ENCODE results near the gene ASGR1. TPM values are rescaled to one million over a fixed set of nuclear protein-coding genes. Genes with fewer than 3 reads are reported as not detected.
"Not testable (repeated sequence)": the region's sequence is repeated elsewhere in the genome, so short reads cannot be mapped to it uniquely, and the experiment has no call there.

The ASGR1 gene
- total and polyA plus RNA-seq, 10 donors = 1.3 to 10.2 (median 3.8) TPM

- Histone ChIP-seq H3K9me3 (no peaks in the 10 kb centered on the region), H3K27me3 (replicated peaks in 1 of 7) (no peaks in the 10 kb centered on the region), H3K4me3 (no peak overlapping the region), H3K36me3 (no peaks in the 10 kb centered on the region), H3K27ac (no peak overlapping the region), H3K4me1 (peaks cover 15 to 36% (median 29%) of the 10 kb centered on the region in 6 donors)
- 78 to 94% (median 87%) methylated on average over 5 of the region's 5 CpGs for WGBS, 5 donors
- TF ChIP-seq POLR2A (IDR thresholded peaks at IDR 0.05) (no peak), CTCF (IDR thresholded peaks at IDR 0.05 in 8 of 11, conservative IDR thresholded peaks at IDR 0.05 in 3 of 11) (no peak), POLR2AphosphoS5 (IDR thresholded peaks at IDR 0.05) (no peak)
- intact Hi-C loops (cut with DNase I; ENCODE audit: low total_unique reads) = no loop called here
- peak; percentile 7 for DNase-seq
These were observed 51.0 kb downstream of the ASGR1 start for GRCh38 chr17:7128160-7128559.

GRCh38 chr17:7127501-7127900 lies 51.7 kb downstream of the ASGR1 start:
- intact Hi-C loops (cut with DNase I; ENCODE audit: low total_unique reads); H3K27me3 ChIP-seq (replicated peaks in 1 of 7); DNase-seq; H3K36me3 ChIP-seq; H3K4me3 ChIP-seq; H3K9me3 ChIP-seq; H3K27ac ChIP-seq: not testable (repeated sequence)
- 85 to 98% (median 91%) methylated on average over 4 to 5 of the region's 5 CpGs for WGBS, 5 donors
- H3K4me1 ChIP-seq = peaks cover 11 to 31% (median 23%) of the 10 kb centered on the region in 6 donors

- H3K27ac ChIP-seq; H3K9me3 ChIP-seq; H3K27me3 ChIP-seq (replicated peaks in 1 of 7); DNase-seq; H3K4me3 ChIP-seq; H3K36me3 ChIP-seq; intact Hi-C loops (cut with DNase I; ENCODE audit: low total_unique reads): not testable (repeated sequence)
- H3K4me1 ChIP-seq = peaks cover 3 to 31% (median 17%) of the 10 kb centered on the region in 6 donors
- WGBS, 5 donors = 80 to 92% (median 87%) methylated on average over 12 of the region's 12 CpGs
These were observed 52.8 kb downstream of the ASGR1 start for GRCh38 chr17:7126386-7126785.

GRCh38 chr17:7124923-7125322 lies 54.2 kb downstream of the ASGR1 start:
- Histone ChIP-seq H3K27ac (no peak overlapping the region), H3K36me3 (no peaks in the 10 kb centered on the region), H3K4me1 (peaks cover 0 to 31% (median 10%) of the 10 kb centered on the region in 6 donors), H3K4me3 (no peak overlapping the region), H3K9me3 (no peaks in the 10 kb centered on the region), H3K27me3 (replicated peaks in 1 of 7) (peaks cover 0 to 22% (median 0%) of the 10 kb centered on the region in 7 donors)
- no peak for DNase-seq
- TF ChIP-seq POLR2AphosphoS5 (IDR thresholded peaks at IDR 0.05) = no peak
- no peak for TF ChIP-seq CTCF (IDR thresholded peaks at IDR 0.05 in 8 of 11, conservative IDR thresholded peaks at IDR 0.05 in 3 of 11)
- no peak for TF ChIP-seq POLR2A (IDR thresholded peaks at IDR 0.05)
- WGBS, 5 donors = 82 to 92% (median 87%) methylated on average over 5 of the region's 5 CpGs
- intact Hi-C loops (cut with DNase I; ENCODE audit: low total_unique reads) = no loop called here

- Histone ChIP-seq H3K27me3 (replicated peaks in 1 of 7) (peaks cover 0 to 26% (median 0%) of the 10 kb centered on the region in 7 donors), H3K4me1 (peaks cover 0 to 27% (median 10%) of the 10 kb centered on the region in 6 donors)
- no peak for DNase-seq
These were observed 55.3 kb downstream of the ASGR1 start for GRCh38 chr17:7123844-7124243.

More at GRCh38 chr17:7123844-7124243, 55.3 kb downstream of the ASGR1 start:
- H3K36me3 ChIP-seq = no peaks in the 10 kb centered on the region
- 83 to 92% (median 85%) methylated on average over 4 of the region's 4 CpGs for WGBS, 5 donors
- H3K4me3 ChIP-seq = no peak overlapping the region
- intact Hi-C loops (cut with DNase I; ENCODE audit: low total_unique reads) = no loop called here
- no peak overlapping the region for H3K27ac ChIP-seq
- H3K9me3 ChIP-seq = no peaks in the 10 kb centered on the region
- TF ChIP-seq POLR2A (IDR thresholded peaks at IDR 0.05) (no peak), POLR2AphosphoS5 (IDR thresholded peaks at IDR 0.05) (no peak), CTCF (IDR thresholded peaks at IDR 0.05 in 8 of 11, conservative IDR thresholded peaks at IDR 0.05 in 3 of 11) (no peak)

Small RNA genes lying within 50 kb of the gene (microRNA-seq; reads per million reads assigned to microRNA genes)
- gene MIR324 = 1,519 to 2,484 (median 1,838) reads per million in 3 donors

Small RNA genes lying within 50 kb of the gene (small RNA-seq; reads per million reads assigned to genes)
- gene AC120057.4 (0 reads per million in 4 donors), gene MIR324 (1.0 to 4.6 (median 2.8) reads per million in 4 donors)

Other genes starting within 250 kb of the ASGR1 start
- 1 to 10 TPM in 6 of 7 donors, under 1 TPM in 1; 0.79 to 2.5 (median 1.4) TPM for gene ALOX12, start 183.3 kb downstream of the ASGR1 start, total RNA-seq
- under 1 TPM; 0.15 to 0.35 (median 0.30) TPM for gene ALOX12, start 183.3 kb downstream of the ASGR1 start, polyA plus RNA-seq
- gene RNASEK, start 166.7 kb downstream of the ASGR1 start, total RNA-seq = 100 to 1,000 TPM; 224 to 335 (median 271) TPM
- gene RNASEK, start 166.7 kb downstream of the ASGR1 start, polyA plus RNA-seq = 100 to 1,000 TPM; 369 to 504 (median 411) TPM
- 10 to 100 TPM; 12.9 to 92.5 (median 23.2) TPM for gene BCL6B, start 156.3 kb downstream of the ASGR1 start, total RNA-seq
- gene BCL6B, start 156.3 kb downstream of the ASGR1 start, polyA plus RNA-seq = 10 to 100 TPM in 1 of 3 donors, 1 to 10 TPM in 2; 4.2 to 16.6 (median 6.9) TPM
- gene SLC16A13, start 143.4 kb downstream of the ASGR1 start, total RNA-seq = 10 to 100 TPM in 2 of 7 donors, 1 to 10 TPM in 5; 4.0 to 15.3 (median 7.6) TPM
- 1 to 10 TPM; 1.7 to 5.4 (median 1.8) TPM for gene SLC16A13, start 143.4 kb downstream of the ASGR1 start, polyA plus RNA-seq
- gene SLC16A11, start 135.3 kb downstream of the ASGR1 start, total RNA-seq = 1 to 10 TPM in 5 of 7 donors, under 1 TPM in 1, not detected in 1; 0.51 to 3.6 (median 2.9) TPM
- gene SLC16A11, start 135.3 kb downstream of the ASGR1 start, polyA plus RNA-seq = 1 to 10 TPM; 1.9 to 3.9 (median 2.1) TPM
- gene CLEC10A, start 99.1 kb downstream of the ASGR1 start, total RNA-seq = 10 to 100 TPM in 2 of 7 donors, 1 to 10 TPM in 4, under 1 TPM in 1; 0.85 to 19.5 (median 7.1) TPM
- gene CLEC10A, start 99.1 kb downstream of the ASGR1 start, polyA plus RNA-seq = 10 to 100 TPM in 1 of 3 donors, 1 to 10 TPM in 2; 2.2 to 22.2 (median 6.3) TPM
- 10 to 100 TPM in 2 of 7 donors, 1 to 10 TPM in 4, not detected in 1; 2.4 to 10.5 (median 6.2) TPM for gene ASGR2, start 64.5 kb downstream of the ASGR1 start, total RNA-seq
- gene ASGR2, start 64.5 kb downstream of the ASGR1 start, polyA plus RNA-seq = 10 to 100 TPM in 1 of 3 donors, 1 to 10 TPM in 2; 2.3 to 35.1 (median 8.8) TPM
- gene DLG4, start 40.5 kb upstream of the ASGR1 start, total RNA-seq = 10 to 100 TPM; 17.0 to 38.5 (median 30.5) TPM
- 10 to 100 TPM in 1 of 3 donors, 1 to 10 TPM in 2; 3.0 to 21.5 (median 4.3) TPM for gene DLG4, start 40.5 kb upstream of the ASGR1 start, polyA plus RNA-seq
- gene ACADVL, start 40.6 kb upstream of the ASGR1 start, total RNA-seq = 100 to 1,000 TPM; 402 to 903 (median 548) TPM
- 100 to 1,000 TPM; 320 to 963 (median 710) TPM for gene ACADVL, start 40.6 kb upstream of the ASGR1 start, polyA plus RNA-seq
- 10 to 100 TPM; 36.9 to 48.0 (median 39.2) TPM for gene DVL2, start 55.1 kb upstream of the ASGR1 start, total RNA-seq
- 10 to 100 TPM in 2 of 3 donors, 1 to 10 TPM in 1; 9.8 to 29.2 (median 11.7) TPM for gene DVL2, start 55.1 kb upstream of the ASGR1 start, polyA plus RNA-seq
- 10 to 100 TPM; 33.1 to 47.6 (median 38.8) TPM for gene PHF23, start 60.1 kb upstream of the ASGR1 start, total RNA-seq
- 10 to 100 TPM; 27.4 to 50.4 (median 33.2) TPM for gene PHF23, start 60.1 kb upstream of the ASGR1 start, polyA plus RNA-seq
- gene GABARAP, start 63.1 kb upstream of the ASGR1 start, total RNA-seq = 100 to 1,000 TPM; 222 to 519 (median 438) TPM
- 100 to 1,000 TPM; 755 to 855 (median 822) TPM for gene GABARAP, start 63.1 kb upstream of the ASGR1 start, polyA plus RNA-seq
- gene CTDNEP1, start 72.4 kb upstream of the ASGR1 start, total RNA-seq = 100 to 1,000 TPM in 4 of 7 donors, 10 to 100 TPM in 3; 83.1 to 133 (median 119) TPM
- 100 to 1,000 TPM in 1 of 3 donors, 10 to 100 TPM in 2; 69.3 to 104 (median 86.1) TPM for gene CTDNEP1, start 72.4 kb upstream of the ASGR1 start, polyA plus RNA-seq
- gene ELP5, start 72.8 kb upstream of the ASGR1 start, total RNA-seq = 10 to 100 TPM; 22.1 to 40.3 (median 36.3) TPM
- 10 to 100 TPM; 36.2 to 40.2 (median 37.2) TPM for gene ELP5, start 72.8 kb upstream of the ASGR1 start, polyA plus RNA-seq
- 1 to 10 TPM in 6 of 7 donors, under 1 TPM in 1; 0.74 to 6.6 (median 2.4) TPM for gene CLDN7, start 83.1 kb upstream of the ASGR1 start, total RNA-seq
- gene CLDN7, start 83.1 kb upstream of the ASGR1 start, polyA plus RNA-seq = 1 to 10 TPM; 2.9 to 6.0 (median 4.3) TPM
- 1 to 10 TPM in 1 of 7 donors, under 1 TPM in 6; 0.39 to 1.6 (median 0.51) TPM for gene SLC2A4, start 102.3 kb upstream of the ASGR1 start, total RNA-seq
- gene SLC2A4, start 102.3 kb upstream of the ASGR1 start, polyA plus RNA-seq = under 1 TPM; 0.07 to 0.56 (median 0.29) TPM
- under 1 TPM in 3 of 7 donors, not detected in 4; 0.11 to 0.40 (median 0.19) TPM for gene YBX2, start 115.3 kb upstream of the ASGR1 start, total RNA-seq
- gene YBX2, start 115.3 kb upstream of the ASGR1 start, polyA plus RNA-seq = under 1 TPM; 0.09 to 0.22 (median 0.12) TPM
- 100 to 1,000 TPM; 117 to 326 (median 244) TPM for gene EIF5A, start 128.3 kb upstream of the ASGR1 start, total RNA-seq
- gene EIF5A, start 128.3 kb upstream of the ASGR1 start, polyA plus RNA-seq = 100 to 1,000 TPM; 310 to 426 (median 376) TPM
- gene GPS2, start 136.0 kb upstream of the ASGR1 start, total RNA-seq = 100 to 1,000 TPM in 2 of 7 donors, 10 to 100 TPM in 5; 54.1 to 123 (median 65.4) TPM
- gene GPS2, start 136.0 kb upstream of the ASGR1 start, polyA plus RNA-seq = 10 to 100 TPM; 56.6 to 73.2 (median 70.9) TPM
- 10 to 100 TPM; 16.5 to 53.9 (median 44.3) TPM for gene NEURL4, start 150.0 kb upstream of the ASGR1 start, total RNA-seq
- 10 to 100 TPM; 17.6 to 48.6 (median 36.3) TPM for gene NEURL4, start 150.0 kb upstream of the ASGR1 start, polyA plus RNA-seq
- gene ACAP1, start 157.2 kb upstream of the ASGR1 start, total RNA-seq = 100 to 1,000 TPM; 118 to 312 (median 208) TPM
- gene ACAP1, start 157.2 kb upstream of the ASGR1 start, polyA plus RNA-seq = 100 to 1,000 TPM; 126 to 266 (median 245) TPM
- 10 to 100 TPM in 1 of 7 donors, 1 to 10 TPM in 6; 7.7 to 10.0 (median 9.1) TPM for gene KCTD11, start 172.8 kb upstream of the ASGR1 start, total RNA-seq
- gene KCTD11, start 172.8 kb upstream of the ASGR1 start, polyA plus RNA-seq = 10 to 100 TPM in 1 of 3 donors, 1 to 10 TPM in 2; 5.4 to 12.0 (median 6.0) TPM
- gene TMEM95, start 175.8 kb upstream of the ASGR1 start, total RNA-seq = not detected
- gene TMEM95, start 175.8 kb upstream of the ASGR1 start, polyA plus RNA-seq = not detected
- gene TNK1, start 201.7 kb upstream of the ASGR1 start, total RNA-seq = 10 to 100 TPM in 1 of 7 donors, 1 to 10 TPM in 6; 4.2 to 16.2 (median 6.4) TPM
- 1 to 10 TPM; 6.6 to 8.7 (median 8.3) TPM for gene TNK1, start 201.7 kb upstream of the ASGR1 start, polyA plus RNA-seq
- gene PLSCR3, start 215.2 kb upstream of the ASGR1 start, total RNA-seq = 10 to 100 TPM; 34.1 to 63.2 (median 51.1) TPM
- 10 to 100 TPM; 31.3 to 45.9 (median 33.3) TPM for gene PLSCR3, start 215.2 kb upstream of the ASGR1 start, polyA plus RNA-seq
- gene TMEM256, start 224.7 kb upstream of the ASGR1 start, total RNA-seq = 10 to 100 TPM; 39.1 to 82.5 (median 50.3) TPM
- gene TMEM256, start 224.7 kb upstream of the ASGR1 start, polyA plus RNA-seq = 100 to 1,000 TPM; 175 to 193 (median 179) TPM
- gene NLGN2, start 228.5 kb upstream of the ASGR1 start, total RNA-seq = 10 to 100 TPM in 6 of 7 donors, 1 to 10 TPM in 1; 8.7 to 23.0 (median 13.0) TPM
- 1 to 10 TPM; 2.2 to 6.5 (median 4.3) TPM for gene NLGN2, start 228.5 kb upstream of the ASGR1 start, polyA plus RNA-seq
- not detected for gene SPEM1, start 241.0 kb upstream of the ASGR1 start, total RNA-seq
- not detected for gene SPEM1, start 241.0 kb upstream of the ASGR1 start, polyA plus RNA-seq
- gene SPEM2, start 246.2 kb upstream of the ASGR1 start, total RNA-seq = not detected
- gene SPEM2, start 246.2 kb upstream of the ASGR1 start, polyA plus RNA-seq = not detected
- not detected for gene SPEM3, start 249.5 kb upstream of the ASGR1 start, total RNA-seq
- not detected for gene SPEM3, start 249.5 kb upstream of the ASGR1 start, polyA plus RNA-seq

All from spleen (tissue), 11 donors.